NCI-H2227 (cell line): ENCODE results near the gene RCBTB2.
"Not testable (repeated sequence)": the region's sequence is repeated elsewhere in the genome, so short reads cannot be mapped to it uniquely, and the experiment has no call there.

Experiments
- DNase-seq: peaks from one replicate; lab custom pipeline; 2025; ENCODE audit not compliant: unreplicated experiment; lab: John Stamatoyannopoulos, UW

The RCBTB2 gene

GRCh38 chr13:48532506-48533499 is at the start of gene RCBTB2:
Gene RCBTB2 (minus strand): TSS chr13:48533080. CDS start chr13:48521939, 11,141 bp downstream.
- DNase-seq = peak; percentile 98

DNA sequence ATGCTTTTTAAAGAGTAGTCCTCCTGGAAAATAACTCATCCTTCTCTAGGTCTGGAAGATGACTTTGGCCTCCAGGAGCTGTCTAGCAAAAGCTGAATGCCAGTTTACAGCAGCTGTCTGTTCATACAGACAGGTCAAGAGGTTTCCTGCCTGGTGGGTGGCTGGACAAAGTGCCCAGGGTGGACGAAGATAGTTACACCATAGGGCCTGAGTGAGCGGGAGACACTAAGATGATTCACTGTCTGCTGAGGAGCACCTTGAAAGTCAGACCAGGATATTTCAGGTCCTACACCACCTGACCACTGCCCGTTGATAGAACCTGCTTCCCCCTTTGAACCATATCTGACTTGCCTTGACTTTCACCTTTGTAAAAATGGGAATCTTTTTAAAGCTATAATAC is 49.2 kb upstream of the RCBTB2 start:
- DNase-seq = no peak

DNA sequence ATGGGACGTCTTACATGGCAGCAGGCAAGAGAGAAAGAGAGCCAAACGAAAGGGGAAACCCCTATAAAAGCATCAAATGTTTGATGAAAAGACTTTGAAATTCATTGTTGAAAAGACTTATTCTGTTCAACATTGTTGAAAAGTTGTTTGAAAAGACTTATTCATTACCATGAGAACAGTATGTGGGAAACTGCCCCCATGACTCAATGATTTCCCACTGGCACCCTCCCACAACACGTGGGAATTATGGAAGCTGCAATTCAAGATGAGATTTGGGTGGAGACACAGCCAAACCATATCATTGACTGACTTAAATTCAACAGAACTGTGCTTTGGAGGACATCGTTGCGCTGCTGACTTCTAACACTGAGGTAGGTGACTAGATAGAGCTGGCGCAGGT is 48.0 kb upstream of the RCBTB2 start:
- no peak for DNase-seq

- peak; percentile 79 for DNase-seq
Measured at GRCh38 chr13:48580185-48580803, 47.4 kb upstream of the RCBTB2 start.

- not testable (repeated sequence) for DNase-seq
Measured at GRCh38 chr13:48579919-48580180, 47.0 kb upstream of the RCBTB2 start.

- DNase-seq = no peak
Measured at GRCh38 chr13:48579165-48579918, 46.5 kb upstream of the RCBTB2 start.

DNA sequence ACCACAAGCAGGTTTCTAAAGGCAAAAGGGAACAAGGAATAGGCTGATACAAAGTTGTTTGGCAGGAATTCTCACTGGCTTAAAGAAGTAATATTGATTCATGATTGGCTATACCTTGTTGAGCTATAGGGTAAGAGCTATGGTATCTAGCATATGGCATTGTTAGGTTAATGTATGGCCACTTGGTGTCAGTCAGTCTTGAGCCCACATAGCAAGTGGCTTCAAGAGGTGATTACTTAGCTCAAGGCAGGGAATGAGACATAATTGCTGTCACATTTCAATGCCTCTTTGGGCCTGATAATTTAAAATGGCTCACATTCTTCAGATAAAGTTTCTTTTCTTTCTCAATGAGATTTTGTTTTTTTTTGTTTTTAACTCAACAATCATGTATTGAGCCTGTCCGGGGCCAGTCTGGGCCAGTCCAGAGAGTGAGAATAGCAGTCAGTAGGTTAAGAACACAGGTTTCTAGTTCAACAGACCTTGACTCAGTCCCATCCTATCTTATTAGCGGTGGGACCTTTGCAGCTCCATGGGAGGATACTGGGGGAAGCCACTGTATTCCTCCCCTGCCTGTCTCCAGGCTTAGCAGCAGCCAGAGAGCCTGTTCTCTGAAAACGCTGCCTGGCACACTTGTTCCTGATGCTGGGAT is 45.8 kb upstream of the RCBTB2 start:
- no peak for DNase-seq

GRCh38 chr13:48576448-48577010 is 43.6 kb upstream of the RCBTB2 start:
- DNase-seq = no peak

DNA sequence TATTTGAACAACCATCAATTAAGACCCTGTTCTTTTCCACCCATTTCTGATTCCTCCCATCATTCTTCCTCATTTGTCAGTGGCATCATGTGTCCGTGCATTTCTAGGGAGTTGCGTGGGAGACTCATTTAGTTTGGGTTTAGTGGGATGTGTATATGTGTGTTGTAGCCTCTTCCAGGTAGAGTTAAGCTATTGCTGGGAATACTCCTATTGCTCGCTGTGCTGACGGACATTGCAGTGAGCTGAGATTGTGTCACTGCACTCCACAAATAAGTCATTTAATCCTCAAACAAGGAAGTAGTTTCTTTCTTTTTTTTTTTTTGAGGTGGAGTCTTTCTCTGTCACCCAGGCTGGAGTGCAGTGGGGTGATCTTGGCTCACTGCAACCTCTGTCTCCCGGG is 42.2 kb upstream of the RCBTB2 start:
- no peak for DNase-seq

GRCh38 chr13:48574041-48574796 is 41.3 kb upstream of the RCBTB2 start:
- DNase-seq = no peak

GRCh38 chr13:48573213-48574007 is 40.5 kb upstream of the RCBTB2 start:
- DNase-seq = no peak

DNA sequence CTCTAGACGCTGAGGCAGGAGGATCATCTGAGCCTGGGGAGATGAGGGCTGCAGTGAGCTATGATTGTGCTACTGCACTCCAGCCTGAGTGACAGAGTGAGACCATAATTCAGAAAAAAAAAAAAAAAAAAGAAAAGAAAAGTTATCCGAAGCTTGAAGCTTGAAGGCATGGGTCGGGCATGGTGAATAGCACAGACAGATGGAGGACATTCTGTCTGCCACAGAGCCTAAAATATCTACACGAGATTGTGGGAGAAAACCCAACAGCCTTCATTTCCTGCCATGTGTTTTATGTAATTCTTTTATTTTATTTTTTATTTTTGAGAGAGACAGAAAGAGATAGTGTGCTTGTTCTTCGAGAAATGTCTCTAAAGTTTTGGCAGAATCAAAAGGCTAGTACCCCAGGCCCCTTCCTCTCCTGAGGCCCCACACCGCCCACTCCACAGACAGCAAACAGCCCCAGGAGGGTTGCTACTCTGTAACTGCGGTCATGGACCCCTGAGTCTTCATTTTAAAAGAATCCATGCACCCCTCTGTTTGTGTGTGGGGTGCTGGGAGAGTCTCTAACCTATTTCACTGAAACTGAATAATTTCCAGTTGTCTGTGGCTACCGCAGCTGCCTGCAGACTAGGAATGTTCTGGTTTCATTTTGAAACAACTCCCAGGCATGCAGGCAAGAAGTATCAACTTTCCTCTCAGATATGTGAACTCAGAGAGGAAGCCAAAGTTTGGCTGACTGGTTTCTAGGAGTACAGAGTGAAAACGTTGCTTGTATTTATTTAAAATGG is 38.4 kb upstream of the RCBTB2 start:
- no peak for DNase-seq

GRCh38 chr13:48570216-48570828 is 37.4 kb upstream of the RCBTB2 start:
- no peak for DNase-seq

DNA sequence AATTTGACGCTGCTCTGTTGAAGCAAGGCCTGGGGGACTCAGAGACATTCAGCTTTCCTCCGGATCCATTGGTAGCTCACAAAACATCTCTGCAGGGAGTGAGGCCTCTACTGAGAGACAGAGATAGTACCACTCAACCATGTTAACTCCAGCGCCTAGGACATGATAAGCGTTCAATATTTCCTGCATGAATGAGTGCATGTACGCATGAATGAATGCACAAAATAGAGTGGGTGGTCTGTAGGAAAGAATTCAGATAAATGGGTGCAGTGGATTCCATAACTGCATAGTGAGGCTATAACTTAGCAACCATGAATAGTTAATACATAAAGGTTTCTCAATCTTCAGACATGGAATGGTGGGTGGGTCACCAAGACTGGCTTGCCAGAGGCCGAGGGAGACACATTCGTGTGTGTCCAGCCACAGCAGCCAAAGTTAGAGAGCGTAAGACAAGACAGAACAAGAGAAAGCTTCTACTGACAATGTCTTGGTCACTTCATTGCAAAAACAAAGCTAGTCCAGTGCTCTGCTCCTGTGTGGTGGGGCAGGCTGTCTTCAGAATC is 36.3 kb upstream of the RCBTB2 start:
- no peak for DNase-seq

GRCh38 chr13:48568370-48569103 is 35.7 kb upstream of the RCBTB2 start:
- no peak for DNase-seq

DNA sequence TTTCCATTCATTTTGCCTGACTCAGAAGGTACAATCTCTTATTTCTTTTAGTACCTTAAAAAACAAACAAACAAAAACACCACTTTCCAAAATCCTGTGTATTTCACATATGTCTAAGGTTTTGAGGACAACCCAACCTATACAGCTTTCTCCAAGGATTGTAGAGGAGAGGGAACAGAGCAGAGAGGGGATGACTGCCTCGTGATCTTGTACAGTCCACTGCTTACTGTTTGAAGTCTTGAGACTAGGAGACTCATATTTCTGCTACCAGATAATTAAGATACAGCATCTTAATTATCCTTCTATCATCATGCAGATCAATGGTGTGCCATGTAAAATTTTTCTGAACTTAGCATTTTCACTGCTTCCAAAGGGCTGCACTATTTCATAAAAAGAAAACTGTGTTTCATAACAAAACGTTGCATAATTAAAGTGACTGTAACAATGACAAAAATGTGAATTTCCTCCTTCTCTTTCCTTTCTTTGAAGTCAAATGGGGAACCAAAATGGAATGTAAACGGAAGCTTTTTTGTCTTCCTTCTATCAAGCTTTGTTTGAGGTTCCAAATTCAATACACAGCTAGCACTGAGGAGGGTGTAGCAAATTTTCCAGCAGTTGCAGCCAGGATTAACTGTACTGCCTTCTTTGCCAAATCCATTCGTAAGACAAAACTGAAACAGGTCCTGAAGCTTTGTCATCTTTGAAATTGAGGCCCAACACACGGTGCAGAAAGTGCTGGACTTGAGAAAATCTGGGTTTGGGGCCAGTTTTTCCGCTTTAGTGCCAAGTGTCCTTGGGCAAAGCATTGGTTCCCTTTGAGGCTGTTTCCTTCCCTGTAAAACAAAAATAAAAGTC is 34.9 kb upstream of the RCBTB2 start:
- DNase-seq = no peak
